Heart left ventricle (tissue), 16 donors: ENCODE data around the gene XCL2. TPM values are rescaled to one million over a fixed set of nuclear protein-coding genes. Genes with fewer than 3 reads are reported as not detected.
"Not testable (repeated sequence)": the region's sequence is repeated elsewhere in the genome, so short reads cannot be mapped to it uniquely, and the experiment has no call there.

ENCODE experiments used
- ATAC-seq, 4 donors: fragments of 200-7000 bp; cut with Tn5 transposase; one replicate each; pipeline ENCODE4 v1.9.1; 2020 to 2022; ENCODE audit warnings: moderate library complexity in 4 of 4, mild to moderate bottlenecking in 3 of 4, moderate number of reproducible peaks in 1 of 4
- DNase-seq, 5 donors: peaks; one replicate each; pipeline ENCODE4 v3.0.0-alpha.2; 2020
- H3K27ac ChIP-seq, 12 donors: fragments of 200-600 bp; sonication (generic) in 4 of 12; one replicate each; pipeline versions ENCODE4 v1.5.0 to v1.8.0; 2016 to 2022; ENCODE audit warnings: mild to moderate bottlenecking in 2 of 12
- H3K27me3 ChIP-seq, 9 donors: fragments of 200-600 bp; sonication (generic) in 2 of 9; one replicate each; pipeline versions ENCODE4 v1.5.1 to v1.8.0; 2016 to 2022; ENCODE audit warnings: mild to moderate bottlenecking in 3 of 9
- H3K36me3 ChIP-seq, 9 donors: fragments of 200-600 bp; sonication (generic) in 2 of 9; one replicate each; pipeline versions ENCODE4 v1.5.0 to v1.8.0; 2018 to 2022; ENCODE audit warnings: mild to moderate bottlenecking in 2 of 9
- H3K4me1 ChIP-seq, 12 donors: fragments of 200-600 bp; sonication (generic) in 4 of 12; one replicate each; pipeline versions ENCODE4 v1.5.0 to v1.8.0; 2016 to 2022; ENCODE audit warnings: mild to moderate bottlenecking in 3 of 12
- H3K4me3 ChIP-seq, 12 donors: fragments of 200-600 bp; sonication (generic) in 4 of 12; one replicate each; pipeline versions ENCODE4 v1.5.0 to v1.8.0; 2017 to 2022; ENCODE audit warnings: mild to moderate bottlenecking in 9 of 12, moderate library complexity in 4 of 12
- H3K9me3 ChIP-seq, 12 donors: fragments of 200-600 bp; sonication (generic) in 4 of 12; one replicate each; pipeline versions ENCODE4 v1.5.0 to v1.8.0; 2016 to 2022; ENCODE audit warnings: mild to moderate bottlenecking in 1 of 12
- POLR2A ChIP-seq, 2 donors: fragments of 450-650 bp; IDR thresholded peaks; one replicate each; pipeline ENCODE4 v1.6.1; 2017; ENCODE audit warnings: antibody characterized with exemption in 2 of 2, mild to moderate bottlenecking in 2 of 2, moderate library complexity in 2 of 2
- WGBS, 4 donors: extraction: QIAGEN DNeasy Blood & Tissue Kit in 2 of 4; methylation state at CpG; one replicate each; pipeline versions ENCODE4 v1.1.5 to v1.1.7; 2013 to 2018; 5-methylcytosine and 5-hydroxymethylcytosine counted together
- intact Hi-C, 10 donors: fragments of 100-400 bp; cut with DNase I; formaldehyde crosslinking; loops; one replicate each; pipeline versions ENCODE4 v1.11.1 to v1.14.2; 2022
- polyA plus RNA-seq, 2 donors: library from polyadenylated mRNA; stranded (reverse); fragments of 200-250 nt; gene quantifications; one replicate each; pipeline ENCODE4 v1.2.3, GENCODE V29; 2013
- total RNA-seq, 9 donors: library from RNA; depleted of rRNA in 2 of 9; stranded (reverse); fragments of >200 nt in 2 of 9; fragmentation: NEBNext Ultra II Directional in 3 of 9; extraction: Animal tissue kit (Norgen Biotek cat#: 25700) in 3 of 9; gene quantifications; one replicate each; pipeline versions ENCODE4 v1.1.0 to v1.2.4, GENCODE V29; 2016 to 2023
- TF ChIP-seq, protein P1 (sequence below), 12 donors: fragments of 200-600 bp; sonication (generic) in 4 of 12; IDR thresholded peaks; one replicate each; pipeline versions ENCODE4 v1.5.0 to v1.8.0; 2018 to 2022; ENCODE audit warnings: antibody characterized with exemption in 12 of 12, mild to moderate bottlenecking in 5 of 12
- donor health status: ischemic (EF 13 %, LVEDD 7.1; RV severe dilation, severe dysfunction).
- donor health status: healthy with polysubstance abuse.
- donor health status: DM: no; HTN: yes; CAD: no.
- donor health status: DM: no; HTN: no; CAD: no.
- donor health status: ischemic (EF 25% LVEDD 6.9; RV normal size, moderate dysfunction).
- donor health status: ischemic (EF 25% LVEDD 5.7; RV mildly dilated, moderate dysfunction).
- donor health status: healthy.
- donor health status: DM: yes; HTN: yes; CAD: no.
- donor health status: ischemic (EF 35%, LVEDD 5.7; RV mildly dilated, moderate dysfunction).
- donor health status: nonischemic (EF 11% LVEDD 7.7; RV severe dilation, severe dysfunction).
- donor health status: DM: yes; HTN: yes; CAD: no.
- donor health status: PGD.
- donor health status: ischemic (EF 29% LVEDD 5.4; RV normal size, mild dysfunction).
- donor health status: nonischemic (EF 23%, LVEDD 6.1; RV moderate dilation, normal function).

Gene XCL2
- total and polyA plus RNA-seq, 11 donors = 2.7 to 3.6 TPM; not detected in 9

DNA sequence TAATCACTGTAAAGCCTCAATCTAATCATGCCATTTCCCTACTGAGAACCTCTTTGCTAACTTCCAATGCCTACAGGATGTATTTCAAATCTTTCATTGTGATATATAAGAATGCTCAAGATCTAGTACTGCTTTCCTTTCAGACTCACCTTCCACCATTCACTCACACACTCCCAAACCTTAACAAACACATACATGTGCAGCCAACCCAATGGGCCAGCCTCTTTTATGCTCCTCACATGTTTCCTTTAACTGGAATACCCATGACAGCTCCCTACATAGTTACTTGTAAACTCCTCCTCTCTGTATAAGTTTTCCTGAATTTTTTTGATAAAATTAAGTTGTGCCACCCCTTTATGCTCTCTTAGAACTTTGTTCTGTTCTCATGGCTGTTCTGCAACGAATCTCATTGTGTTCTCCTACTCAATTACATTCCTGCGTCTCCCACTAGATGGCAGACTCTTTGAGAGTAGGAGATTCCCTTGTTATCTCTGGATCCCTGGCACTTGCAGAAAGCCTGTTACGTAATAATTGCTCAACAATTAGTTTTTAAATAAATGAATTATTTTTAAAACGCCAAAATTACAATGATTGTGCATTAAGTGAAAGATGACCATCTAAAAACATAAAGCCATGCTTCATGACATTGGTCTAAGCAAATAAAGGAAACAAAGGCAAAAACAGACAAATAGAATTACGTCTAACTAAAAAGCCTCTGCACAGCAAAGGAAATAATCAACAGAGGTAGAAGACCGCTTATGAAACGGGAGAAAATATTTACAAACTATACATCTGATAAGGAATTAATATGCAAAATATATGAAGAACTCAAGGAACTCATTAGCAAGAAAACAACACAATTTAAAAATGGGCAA is 2.1 kb upstream of the XCL2 start:
- H3K4me1 ChIP-seq, H3K9me3 ChIP-seq, H3K27ac ChIP-seq, intact Hi-C loops, H3K4me3 ChIP-seq, H3K36me3 ChIP-seq, DNase-seq, ATAC-seq, H3K27me3 ChIP-seq: not testable (repeated sequence)
- WGBS, 4 donors = 44 to 55% (median 47%) methylated on average over 7 of the region's 7 CpGs
- TF ChIP-seq, protein P1, sequence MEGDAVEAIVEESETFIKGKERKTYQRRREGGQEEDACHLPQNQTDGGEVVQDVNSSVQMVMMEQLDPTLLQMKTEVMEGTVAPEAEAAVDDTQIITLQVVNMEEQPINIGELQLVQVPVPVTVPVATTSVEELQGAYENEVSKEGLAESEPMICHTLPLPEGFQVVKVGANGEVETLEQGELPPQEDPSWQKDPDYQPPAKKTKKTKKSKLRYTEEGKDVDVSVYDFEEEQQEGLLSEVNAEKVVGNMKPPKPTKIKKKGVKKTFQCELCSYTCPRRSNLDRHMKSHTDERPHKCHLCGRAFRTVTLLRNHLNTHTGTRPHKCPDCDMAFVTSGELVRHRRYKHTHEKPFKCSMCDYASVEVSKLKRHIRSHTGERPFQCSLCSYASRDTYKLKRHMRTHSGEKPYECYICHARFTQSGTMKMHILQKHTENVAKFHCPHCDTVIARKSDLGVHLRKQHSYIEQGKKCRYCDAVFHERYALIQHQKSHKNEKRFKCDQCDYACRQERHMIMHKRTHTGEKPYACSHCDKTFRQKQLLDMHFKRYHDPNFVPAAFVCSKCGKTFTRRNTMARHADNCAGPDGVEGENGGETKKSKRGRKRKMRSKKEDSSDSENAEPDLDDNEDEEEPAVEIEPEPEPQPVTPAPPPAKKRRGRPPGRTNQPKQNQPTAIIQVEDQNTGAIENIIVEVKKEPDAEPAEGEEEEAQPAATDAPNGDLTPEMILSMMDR (IDR thresholded peaks at IDR 0.05) = peak in 5 of 12 donors; percentile 23 to 48 (median 42)

DNA sequence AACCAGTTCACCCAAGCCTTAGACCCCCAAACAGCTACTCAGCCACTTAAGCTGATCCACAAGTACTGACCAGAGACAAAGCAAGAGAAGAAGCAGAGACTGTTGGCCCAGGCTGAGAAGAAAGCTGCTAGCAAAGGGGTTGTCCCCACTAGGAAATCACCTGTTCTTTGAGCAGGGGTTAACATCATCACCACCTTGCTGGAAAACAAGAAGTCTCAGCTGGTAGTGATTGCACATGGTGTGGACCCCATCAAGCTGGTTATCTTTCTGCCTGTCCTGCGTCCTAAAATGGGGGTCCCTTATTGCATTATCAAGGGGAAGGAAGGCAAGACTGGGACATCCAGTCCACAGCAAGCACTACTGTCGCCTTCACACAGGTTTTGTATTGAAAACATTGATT is 819 bp downstream of the XCL2 start:
- ATAC-seq, DNase-seq, H3K36me3 ChIP-seq, intact Hi-C loops, H3K4me1 ChIP-seq, H3K9me3 ChIP-seq, H3K27me3 ChIP-seq, H3K27ac ChIP-seq: not testable (repeated sequence)
- WGBS, 4 donors = 84 to 92% (median 90%) methylated on average over 2 of the region's 2 CpGs
- peak overlapping the region in 1 of 12 donors; percentile 8 for H3K4me3 ChIP-seq

DNA sequence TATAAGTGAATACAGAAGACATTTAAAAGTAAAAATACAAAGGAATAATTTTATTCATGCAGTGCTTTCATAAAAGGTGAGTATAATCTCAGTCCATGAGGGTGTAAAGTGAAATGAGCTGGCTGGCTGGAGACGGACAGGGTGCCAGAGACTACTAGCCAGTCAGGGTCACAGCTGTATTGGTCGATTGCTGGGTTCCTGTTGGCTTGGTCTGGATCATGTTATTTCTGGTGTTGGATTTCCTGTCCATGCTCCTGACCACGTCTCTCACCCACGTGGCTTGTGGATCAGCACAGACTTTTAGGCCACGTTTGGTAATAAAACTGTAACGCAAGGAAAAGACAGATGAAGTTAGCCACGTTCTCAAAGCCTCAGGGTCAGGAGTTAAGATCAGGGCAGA is 3.0 kb downstream of the XCL2 start:
- H3K36me3 ChIP-seq, H3K4me1 ChIP-seq, ATAC-seq, H3K9me3 ChIP-seq, H3K4me3 ChIP-seq, H3K27me3 ChIP-seq, intact Hi-C loops, H3K27ac ChIP-seq, DNase-seq: not testable (repeated sequence)
- 60 to 73% (median 64%) methylated on average over 7 of the region's 7 CpGs for WGBS, 4 donors

DNA sequence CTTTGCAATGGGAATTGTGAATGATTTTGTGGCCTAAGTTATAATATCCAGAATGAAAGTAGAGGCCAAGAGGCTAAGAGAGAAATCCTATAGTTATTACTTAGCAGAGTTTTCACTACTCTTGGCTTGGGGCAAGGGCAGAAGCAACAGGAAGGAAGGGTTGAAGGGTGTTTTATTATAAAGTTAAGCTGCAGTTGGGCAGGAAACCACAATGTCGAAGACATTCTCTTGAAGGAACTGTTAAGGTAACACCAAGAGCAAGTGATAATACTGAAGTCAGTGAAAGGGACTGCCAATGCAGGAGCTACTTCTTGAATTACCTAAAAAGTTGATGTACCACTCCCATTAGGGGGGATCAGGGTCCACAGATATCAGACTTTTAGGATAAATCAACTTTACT is 8.3 kb downstream of the XCL2 start:
- ATAC-seq (no peak), DNase-seq (no peak)
- Histone ChIP-seq H3K36me3 (no peaks in the 10 kb centered on the region), H3K4me1 (peaks cover 0 to 32% (median 0%) of the 10 kb centered on the region in 12 donors), H3K27me3 (no peaks in the 10 kb centered on the region), H3K4me3 (no peak overlapping the region), H3K9me3 (no peaks in the 10 kb centered on the region), H3K27ac (peak overlapping the region in 1 of 12 donors; percentile 75)
- intact Hi-C loops = no loop called here
- WGBS, 4 donors = 32 to 55% (median 50%) methylated on average over 1 of the region's 1 CpG
- TF ChIP-seq, protein P1 (IDR thresholded peaks at IDR 0.05) = no peak
- TF ChIP-seq POLR2A (IDR thresholded peaks at IDR 0.05) = no peak

DNA sequence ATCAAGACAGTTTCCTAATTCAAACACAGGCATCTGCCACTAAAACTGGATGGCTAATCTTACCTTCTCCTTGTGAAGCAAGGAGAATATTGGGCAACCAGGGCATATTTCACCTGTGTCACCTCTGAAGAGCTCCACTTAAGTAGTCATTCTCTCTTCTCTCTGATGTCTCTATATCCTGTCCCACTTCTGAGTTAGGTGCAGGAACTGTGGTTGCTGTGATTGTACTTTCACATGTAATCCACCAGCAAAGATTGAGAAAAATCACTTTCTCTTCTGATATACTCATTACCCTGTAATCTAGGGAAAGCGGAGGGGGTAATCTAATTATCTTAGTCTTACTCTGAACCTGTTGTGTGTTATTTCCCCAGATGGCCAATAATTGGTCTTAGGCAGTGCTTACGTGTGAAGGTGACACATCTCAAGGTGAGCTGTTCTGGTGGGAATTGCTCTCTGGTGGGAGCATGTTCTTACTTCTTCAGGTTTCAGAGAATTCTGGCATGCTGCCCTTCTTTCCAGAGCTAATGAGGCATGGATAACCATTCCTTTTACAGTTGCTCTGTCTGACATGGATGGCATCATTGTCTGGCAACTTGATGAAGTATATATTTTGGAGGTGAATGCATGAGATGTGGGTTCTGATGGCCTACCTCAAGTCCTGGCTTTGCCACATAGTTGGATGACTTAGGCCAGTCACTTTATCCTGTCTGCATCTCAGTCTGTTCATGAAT is 12.0 kb downstream of the XCL2 start:
- ATAC-seq (no peak), DNase-seq (no peak)
- no peaks in the 10 kb centered on the region for H3K9me3 ChIP-seq
- intact Hi-C loops = no loop called here
- H3K36me3 ChIP-seq = no peaks in the 10 kb centered on the region
- TF ChIP-seq POLR2A (IDR thresholded peaks at IDR 0.05) = no peak
- TF ChIP-seq, protein P1 (IDR thresholded peaks at IDR 0.05) = no peak
- no peak overlapping the region for H3K4me3 ChIP-seq
- H3K4me1 ChIP-seq = peaks cover 0 to 45% (median 0%) of the 10 kb centered on the region in 12 donors
- H3K27ac ChIP-seq = no peak overlapping the region
- 95 to 100% (median 96%) methylated on average over 2 of the region's 2 CpGs for WGBS, 4 donors
- H3K27me3 ChIP-seq = no peaks in the 10 kb centered on the region
